ENCODE results near the gene IFNL4. TPM values are rescaled to one million over a fixed set of nuclear protein-coding genes. Genes with fewer than 3 reads are reported as not detected.

Gene IFNL4
- total and polyA plus RNA-seq, 2 donors (not counting 3 experiments of a cell fraction or from before 2014, with no cell fraction given) = not detected

DNA sequence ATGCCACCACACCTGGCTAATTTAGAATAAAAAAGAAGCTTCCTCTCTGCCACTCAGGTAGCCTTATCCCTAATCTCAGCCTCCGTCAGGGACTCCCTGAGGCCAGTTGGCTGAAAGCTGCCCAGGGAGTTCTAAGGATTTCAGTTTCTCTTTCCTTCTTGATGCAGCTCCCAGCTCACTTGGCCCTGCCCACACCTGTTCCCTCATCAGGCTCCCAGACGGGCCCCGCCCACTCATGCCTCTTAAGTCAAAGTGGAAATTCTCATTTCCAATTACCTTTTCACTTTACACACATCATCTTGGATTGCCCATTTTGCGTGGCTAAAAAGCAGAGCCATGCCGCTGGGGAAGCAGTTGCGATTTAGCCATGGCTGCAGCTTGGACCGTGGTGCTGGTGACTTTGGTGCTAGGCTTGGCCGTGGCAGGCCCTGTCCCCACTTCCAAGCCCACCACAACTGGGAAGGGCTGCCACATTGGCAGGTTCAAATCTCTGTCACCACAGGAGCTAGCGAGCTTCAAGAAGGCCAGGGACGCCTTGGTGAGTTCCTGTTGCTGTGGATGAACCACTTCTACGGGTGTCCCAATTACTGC is 47.5 kb upstream of the IFNL4 start, which contains the start of gene IFNL1:
TSS of gene IFNL1 (plus strand) at position 353 of the 591 bp plus-strand sequence. CDS start at position 368, 15 bp downstream.
- H3K79me2 ChIP-seq (ENCODE audit: control insufficient read depth, insufficient read depth, low read length) = no peaks in the 10 kb centered on the region
- no peaks in the 10 kb centered on the region for H3K9me3 ChIP-seq (replicated peaks; ENCODE audit: control insufficient read depth, insufficient read depth, low read length)
- no peaks in the 10 kb centered on the region for H3K9me1 ChIP-seq (replicated peaks; ENCODE audit: control insufficient read depth, extremely low read depth, insufficient read depth, low read length)
- H3K27me3 ChIP-seq (ENCODE audit: control insufficient read depth in 2 of 2, insufficient read depth in 2 of 2, low read length in 2 of 2) = peaks cover 3 to 5% of the 10 kb centered on the region in 2 experiments
- BruUV-seq (replicated peaks) = no TSS peak
- TF ChIP-seq EZH2 (IDR thresholded peaks at IDR 0.05; ENCODE audit: borderline replicate concordance, low read depth, low read length, severe bottlenecking) (no peak), JUN (IDR thresholded peaks at IDR 0.05; ENCODE audit: borderline replicate concordance, insufficient read depth, insufficient read length, low read depth) (no peak), POLR2A (IDR thresholded peaks at IDR 0.05; ENCODE audit: low read depth, low read length) (no peak), MYC (IDR thresholded peaks at IDR 0.05; ENCODE audit: low read depth, low read length) (no peak), POLR2AphosphoS5 (IDR thresholded peaks at IDR 0.05; ENCODE audit: insufficient read depth, low read depth, low read length) (no peak), GATA2 (IDR thresholded peaks at IDR 0.05; ENCODE audit: insufficient read depth, insufficient read length, low read depth, low read length) (no peak), FOS (IDR thresholded peaks at IDR 0.05; ENCODE audit: borderline replicate concordance, insufficient read depth, low read length) (no peak), CTCF (IDR thresholded peaks at IDR 0.05; ENCODE audit: extremely low read depth in 1 of 2, insufficient read depth in 1 of 2, low read depth in 1 of 2, low read length in 2 of 2) (no peak)
- TF ChIP-seq, protein P1, sequence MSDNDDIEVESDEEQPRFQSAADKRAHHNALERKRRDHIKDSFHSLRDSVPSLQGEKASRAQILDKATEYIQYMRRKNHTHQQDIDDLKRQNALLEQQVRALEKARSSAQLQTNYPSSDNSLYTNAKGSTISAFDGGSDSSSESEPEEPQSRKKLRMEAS (IDR thresholded peaks at IDR 0.05; ENCODE audit: insufficient read depth, insufficient read length) = no peak
- no peak within 1 kb of the TSS for H3K4me3 ChIP-seq (replicated peaks in 1 of 3; ENCODE audit: insufficient read depth in 1 of 3, low read depth in 1 of 3, low read length in 3 of 3)
- ChIA-PET POLR2A (no interaction called here), CTCF (interaction anchor here (1.0 to 1.4 kb wide), 3 partner anchors 9 to 32 kb away, joined by 3 to 5 read pairs (median 4); no protein-coding TSS in a partner anchor)
- DNase-seq (ENCODE audit: low read depth, low spot score) = no peak
- no peak within 1 kb of the TSS for H2AFZ ChIP-seq (ENCODE audit: low read depth, low read length)
- H3K4me1 ChIP-seq (ENCODE audit: control insufficient read depth, extremely low read depth, insufficient read depth, low read length) = no peaks in the 10 kb centered on the region
- no peak for FAIRE-seq
- no peaks in the 10 kb centered on the region for H3K36me3 ChIP-seq (ENCODE audit: control insufficient read depth in 2 of 2, extremely low read depth in 1 of 2, insufficient read depth in 2 of 2, low read length in 2 of 2)
- no peak within 1 kb of the TSS for H3K9ac ChIP-seq (replicated peaks; ENCODE audit: extremely low read depth, insufficient read depth, low read length)
- dilution Hi-C loops (cut with MboI; ENCODE audit: extremely low pct_ligation_motif_present, low sequenced_read_pairs) = no loop called here
- no peak within 1 kb of the TSS for H3K4me2 ChIP-seq (ENCODE audit: insufficient read depth, low read length)
- intact Hi-C loops (cut with micrococcal nuclease) = no loop called here
- no peaks in the 10 kb centered on the region for H4K20me1 ChIP-seq (replicated peaks; ENCODE audit: control insufficient read depth, extremely low read depth, insufficient read depth, low read length)
- H3K27ac ChIP-seq (ENCODE audit: insufficient read depth, low read depth, low read length) = no peak within 1 kb of the TSS

Data from endothelial cell of umbilical vein (primary cell).